Esophagus muscularis mucosa (tissue), 4 donors: ENCODE measurements around the gene ZNF804B. TPM values are rescaled to one million over a fixed set of nuclear protein-coding genes. Genes with fewer than 3 reads are reported as not detected.

Source experiments
- DNase-seq: peaks from one replicate; pipeline ENCODE4 v3.0.0-alpha.2; 2017; ENCODE audit errors: extremely low spot score
- H3K27ac ChIP-seq, 4 donors: fragments of 200-600 bp; sonication (generic); replicated peaks in 1 of 4; 1 replicate in 3 of 4; 2 replicates in 1 of 4; pipeline ENCODE4 v1.5.1; 2016 to 2019; ENCODE audit warnings: mild to moderate bottlenecking in 1 of 4
- H3K27me3 ChIP-seq, 4 donors: fragments of 200-600 bp; sonication (generic); one replicate each; pipeline versions ENCODE4 v1.5.1 to v1.6.0; 2016 to 2019
- H3K36me3 ChIP-seq, 4 donors: fragments of 200-600 bp; sonication (generic); one replicate each; pipeline ENCODE4 v1.5.1; 2016 to 2019
- H3K4me1 ChIP-seq, 4 donors: fragments of 200-600 bp; sonication (generic); one replicate each; pipeline ENCODE4 v1.5.1; 2016 to 2019
- H3K4me3 ChIP-seq, 4 donors: fragments of 200-600 bp; sonication (generic); 1 replicate in 2 of 4; 2 replicates in 2 of 4; pipeline ENCODE4 v1.5.1; 2016 to 2019; ENCODE audit warnings: mild to moderate bottlenecking in 4 of 4, moderate library complexity in 1 of 4
- H3K9me3 ChIP-seq, 4 donors: fragments of 200-600 bp; sonication (generic); 1 replicate in 3 of 4; 2 replicates in 1 of 4; pipeline ENCODE4 v1.5.1; 2016 to 2019
- CTCF ChIP-seq, 3 experiments: fragments of 200-600 bp in 2 of 3; fragments of 450-650 bp in 1 of 3; sonication (generic) in 2 of 3; IDR thresholded peaks; one replicate each; pipeline ENCODE4 v1.5.1; 2017 to 2019; ENCODE audit warnings: antibody characterized with exemption in 3 of 3, mild to moderate bottlenecking in 2 of 3, moderate library complexity in 1 of 3
- EP300 ChIP-seq: sonication (generic); formaldehyde crosslinking; IDR thresholded peaks from one replicate; pipeline ENCODE4 v1.6.1; 2017; ENCODE audit warnings: antibody characterized with exemption
- POLR2A ChIP-seq: fragments of 450-650 bp; IDR thresholded peaks from one replicate; pipeline ENCODE4 v1.6.1; 2017; ENCODE audit warnings: antibody characterized with exemption, moderate library complexity, mild to moderate bottlenecking, low read depth
- POLR2AphosphoS5 ChIP-seq, 2 donors: sonication (generic); formaldehyde crosslinking; IDR thresholded peaks; one replicate each; pipeline ENCODE4 v1.6.1; 2017; ENCODE audit warnings: antibody characterized with exemption in 2 of 2
- WGBS: methylation state at CpG from one replicate; pipeline ENCODE4 v1.1.5; 2018; 5-methylcytosine and 5-hydroxymethylcytosine counted together
- intact Hi-C: fragments of 100-400 bp; cut with DNase I; formaldehyde crosslinking; loops from one replicate; pipeline ENCODE4 v1.15.1; 2023
- total RNA-seq, 4 donors: library from RNA; depleted of rRNA; stranded (reverse); fragments of >200 nt; gene quantifications; one replicate each; pipeline versions ENCODE4 v1.1.0 to v1.2.1, GENCODE V29; 2016

The ZNF804B gene
- total RNA-seq: not detected

- 7% methylated on average over 17 of the region's 74 CpGs for WGBS
- no peak within 1 kb of the TSS for H3K27ac ChIP-seq
- intact Hi-C loops: no loop called here
These were observed at the start of gene ZNF804B for GRCh38 chr7:88759230-88760135. Gene ZNF804B, plus strand, starts transcription at chr7:88759700. Its CDS starts 277 bp downstream, at chr7:88759977.

GRCh38 chr7:88735920-88736319, 23.6 kb upstream of the ZNF804B start:
- TF ChIP-seq EP300: no peak
- TF ChIP-seq CTCF (IDR thresholded peaks at IDR 0.05): no peak
- TF ChIP-seq POLR2AphosphoS5 (IDR thresholded peaks at IDR 0.05): no peak
- Histone ChIP-seq H3K36me3 (no peaks in the 10 kb centered on the region), H3K27me3 (no peaks in the 10 kb centered on the region), H3K4me1 (no peaks in the 10 kb centered on the region), H3K4me3 (no peak overlapping the region), H3K9me3 (no peaks in the 10 kb centered on the region), H3K27ac (no peak overlapping the region)
- WGBS: 91% methylated on average over 2 of the region's 2 CpGs
- DNase-seq: no peak
- intact Hi-C loops: no loop called here

More at GRCh38 chr7:88759230-88760135, at the start of gene ZNF804B:
- Histone ChIP-seq H3K4me3 (peak within 1 kb of the TSS; percentile 41 to 53 (median 44)), H3K4me1 (peaks cover 16 to 18% (median 17%) of the 10 kb centered on the region in 4 donors), H3K27me3 (peaks cover 0 to 64% (median 18%) of the 10 kb centered on the region in 4 donors), H3K9me3 (no peaks in the 10 kb centered on the region), H3K36me3 (no peaks in the 10 kb centered on the region)
- DNase-seq: no peak
- no peak for TF ChIP-seq POLR2A
- no peak for TF ChIP-seq EP300
- no peak for TF ChIP-seq POLR2AphosphoS5 (IDR thresholded peaks at IDR 0.05)
- TF ChIP-seq CTCF (IDR thresholded peaks at IDR 0.05): no peak

GRCh38 chr7:88737632-88738031, 21.9 kb upstream of the ZNF804B start:
- H3K27me3 ChIP-seq: no peaks in the 10 kb centered on the region
- H3K9me3 ChIP-seq: no peaks in the 10 kb centered on the region
- TF ChIP-seq CTCF (IDR thresholded peaks at IDR 0.05) (no peak), POLR2A (no peak), EP300 (no peak), POLR2AphosphoS5 (IDR thresholded peaks at IDR 0.05) (no peak)
- intact Hi-C loops: no loop called here
- no peaks in the 10 kb centered on the region for H3K36me3 ChIP-seq
- H3K27ac ChIP-seq: no peak overlapping the region
- no peak for DNase-seq
- H3K4me3 ChIP-seq: no peak overlapping the region
- H3K4me1 ChIP-seq: no peaks in the 10 kb centered on the region

- no peaks in the 10 kb centered on the region for H3K36me3 ChIP-seq
- no peak for DNase-seq
- H3K4me1 ChIP-seq: no peaks in the 10 kb centered on the region
- no peaks in the 10 kb centered on the region for H3K9me3 ChIP-seq
- intact Hi-C loops: no loop called here
- no peak overlapping the region for H3K4me3 ChIP-seq
- 36% methylated on average over 3 of the region's 3 CpGs for WGBS
- H3K27me3 ChIP-seq: no peaks in the 10 kb centered on the region
- no peak for TF ChIP-seq CTCF (IDR thresholded peaks at IDR 0.05)
- TF ChIP-seq POLR2AphosphoS5 (IDR thresholded peaks at IDR 0.05): no peak
- TF ChIP-seq EP300: no peak
- no peak for TF ChIP-seq POLR2A
- no peak overlapping the region for H3K27ac ChIP-seq
These were observed 13.4 kb upstream of the ZNF804B start for GRCh38 chr7:88746126-88746525.
